ENCODE results near the gene ST6GALNAC2. TPM values are rescaled to one million over a fixed set of nuclear protein-coding genes. Genes with fewer than 3 reads are reported as not detected.

The ST6GALNAC2 gene
- total and polyA plus RNA-seq, 2 experiments from 2014 or later, result 0.31 TPM; not detected in 1

DNA sequence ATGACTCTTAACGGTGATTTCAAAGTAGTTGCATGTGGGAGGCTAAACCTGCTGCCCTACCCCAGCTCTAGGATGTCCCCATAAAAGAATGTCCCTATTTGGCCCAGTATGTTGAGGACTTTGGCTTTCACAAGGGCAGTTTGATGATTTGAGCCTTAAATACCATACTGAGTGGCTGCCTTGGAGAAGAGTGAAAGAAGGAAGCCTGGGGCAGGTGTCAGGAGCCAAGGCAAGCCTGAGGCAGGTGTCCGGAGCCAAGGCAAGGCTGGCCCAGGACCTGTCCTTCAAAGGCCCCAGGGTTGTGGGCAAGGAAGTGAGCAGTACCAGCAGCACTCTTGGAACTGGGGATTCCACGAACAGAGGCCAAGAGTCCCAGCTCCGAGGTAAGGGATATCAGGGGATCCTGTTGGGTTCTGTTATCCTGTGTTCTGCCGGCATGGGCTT, 18.6 kb downstream of the ST6GALNAC2 start:
- peaks cover 46% of the 10 kb centered on the region for H3K4me1 Mint-ChIP-seq
- Histone ChIP-seq H3K4me3 (0 out of 2 replicates have a peak overlapping the region, but pooled peaks have one; percentile 26), H3K9me2 (ENCODE audit: insufficient read depth) (no peaks in the 10 kb centered on the region), H4K20me1 (replicated peaks; ENCODE audit: insufficient read depth) (peaks cover 21% of the 10 kb centered on the region), H3F3A (replicated peaks; ENCODE audit: low read depth) (peaks cover 33% of the 10 kb centered on the region), H3K27me3 (ENCODE audit: insufficient read depth) (no peaks in the 10 kb centered on the region), H3K36me3 (ENCODE audit: insufficient read depth) (peaks cover 20% of the 10 kb centered on the region), H2AFZ (no peak overlapping the region), H3K79me2 (replicated peaks; ENCODE audit: insufficient read depth) (peaks cover 8% of the 10 kb centered on the region), H3K4me1 (ENCODE audit: insufficient read depth) (peaks cover 33% of the 10 kb centered on the region), H3K4me2 (peak overlapping the region; percentile 64; the same call in 1 of the 2 replicates), H3K27ac (ENCODE audit: low read depth) (peak overlapping the region; percentile 86)
- DNase-seq (ENCODE audit: low spot score) (no peak), ATAC-seq (peak; percentile 9; the same call in 2 of the 3 replicates)
- H3K36me3 Mint-ChIP-seq (ENCODE audit: low read depth), result peaks cover 48% of the 10 kb centered on the region
- H3K9me3 Mint-ChIP-seq, result no peaks in the 10 kb centered on the region
- TF ChIP-seq, protein P1, sequence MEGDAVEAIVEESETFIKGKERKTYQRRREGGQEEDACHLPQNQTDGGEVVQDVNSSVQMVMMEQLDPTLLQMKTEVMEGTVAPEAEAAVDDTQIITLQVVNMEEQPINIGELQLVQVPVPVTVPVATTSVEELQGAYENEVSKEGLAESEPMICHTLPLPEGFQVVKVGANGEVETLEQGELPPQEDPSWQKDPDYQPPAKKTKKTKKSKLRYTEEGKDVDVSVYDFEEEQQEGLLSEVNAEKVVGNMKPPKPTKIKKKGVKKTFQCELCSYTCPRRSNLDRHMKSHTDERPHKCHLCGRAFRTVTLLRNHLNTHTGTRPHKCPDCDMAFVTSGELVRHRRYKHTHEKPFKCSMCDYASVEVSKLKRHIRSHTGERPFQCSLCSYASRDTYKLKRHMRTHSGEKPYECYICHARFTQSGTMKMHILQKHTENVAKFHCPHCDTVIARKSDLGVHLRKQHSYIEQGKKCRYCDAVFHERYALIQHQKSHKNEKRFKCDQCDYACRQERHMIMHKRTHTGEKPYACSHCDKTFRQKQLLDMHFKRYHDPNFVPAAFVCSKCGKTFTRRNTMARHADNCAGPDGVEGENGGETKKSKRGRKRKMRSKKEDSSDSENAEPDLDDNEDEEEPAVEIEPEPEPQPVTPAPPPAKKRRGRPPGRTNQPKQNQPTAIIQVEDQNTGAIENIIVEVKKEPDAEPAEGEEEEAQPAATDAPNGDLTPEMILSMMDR (conservative IDR thresholded peaks at IDR 0.05; ENCODE audit: low read depth in 2 of 2), result no peak
- TF ChIP-seq EZH2phosphoT487 (IDR thresholded peaks at IDR 0.05; ENCODE audit: unreplicated experiment) (no peak), ZNF331 (CRISPR knock-in tag; IDR thresholded peaks at IDR 0.05; ENCODE audit: low read depth) (no peak), STAT1 (IDR thresholded peaks at IDR 0.05; ENCODE audit: unreplicated experiment) (no peak), NANOG (IDR thresholded peaks at IDR 0.05; ENCODE audit: borderline replicate concordance) (no peak), POLR2AphosphoS5 (IDR thresholded peaks at IDR 0.05; ENCODE audit: low read depth) (no peak; the same call in 1 of the 2 replicates)
- TF ChIP-seq, protein P2, sequence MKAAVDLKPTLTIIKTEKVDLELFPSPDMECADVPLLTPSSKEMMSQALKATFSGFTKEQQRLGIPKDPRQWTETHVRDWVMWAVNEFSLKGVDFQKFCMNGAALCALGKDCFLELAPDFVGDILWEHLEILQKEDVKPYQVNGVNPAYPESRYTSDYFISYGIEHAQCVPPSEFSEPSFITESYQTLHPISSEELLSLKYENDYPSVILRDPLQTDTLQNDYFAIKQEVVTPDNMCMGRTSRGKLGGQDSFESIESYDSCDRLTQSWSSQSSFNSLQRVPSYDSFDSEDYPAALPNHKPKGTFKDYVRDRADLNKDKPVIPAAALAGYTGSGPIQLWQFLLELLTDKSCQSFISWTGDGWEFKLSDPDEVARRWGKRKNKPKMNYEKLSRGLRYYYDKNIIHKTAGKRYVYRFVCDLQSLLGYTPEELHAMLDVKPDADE (IDR thresholded peaks at IDR 0.05), result no peak
- H3K27me3 Mint-ChIP-seq (ENCODE audit: insufficient read depth, low read depth, poor library complexity), result peaks cover 13% of the 10 kb centered on the region
- no peak overlapping the region for H3K4me3 Mint-ChIP-seq
- H3K27ac Mint-ChIP-seq, result no peak overlapping the region

DNA sequence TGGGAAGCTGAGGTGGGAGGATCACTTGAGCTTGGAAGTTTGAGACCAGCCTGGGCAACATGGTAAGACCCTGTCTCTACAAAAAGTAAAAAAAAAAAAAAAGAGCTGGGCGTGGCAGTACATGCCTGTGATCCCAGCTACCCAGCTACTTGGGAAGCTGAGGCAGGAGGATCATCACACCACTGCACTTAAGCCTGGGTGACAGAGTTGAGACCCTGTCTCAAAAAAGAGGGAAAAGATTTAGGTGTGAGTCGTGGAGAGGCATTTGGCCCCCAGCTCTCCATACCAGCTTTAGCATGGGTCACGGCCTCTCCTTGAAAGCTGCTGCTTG, 19.1 kb downstream of the ST6GALNAC2 start:
- Histone ChIP-seq H4K20me1 (replicated peaks; ENCODE audit: insufficient read depth) (peaks cover 25% of the 10 kb centered on the region), H3K27ac (ENCODE audit: low read depth) (peak overlapping the region; percentile 86; the same call in 1 of the 2 replicates), H2AFZ (no peak overlapping the region), H3K79me2 (replicated peaks; ENCODE audit: insufficient read depth) (peaks cover 12% of the 10 kb centered on the region), H3K9me2 (ENCODE audit: insufficient read depth) (no peaks in the 10 kb centered on the region), H3K36me3 (ENCODE audit: insufficient read depth) (peaks cover 24% of the 10 kb centered on the region), H3F3A (replicated peaks; ENCODE audit: low read depth) (peaks cover 37% of the 10 kb centered on the region), H3K4me2 (no peak overlapping the region), H3K4me3 (no peak overlapping the region), H3K27me3 (ENCODE audit: insufficient read depth) (no peaks in the 10 kb centered on the region), H3K4me1 (ENCODE audit: insufficient read depth) (peaks cover 37% of the 10 kb centered on the region)
- DNase-seq (ENCODE audit: low spot score) (no peak), ATAC-seq (no peak)
- peaks cover 13% of the 10 kb centered on the region for H3K27me3 Mint-ChIP-seq (ENCODE audit: insufficient read depth, low read depth, poor library complexity)
- H3K36me3 Mint-ChIP-seq (ENCODE audit: low read depth), result peaks cover 52% of the 10 kb centered on the region
- H3K27ac Mint-ChIP-seq, result no peak overlapping the region
- H3K4me1 Mint-ChIP-seq, result peaks cover 50% of the 10 kb centered on the region
- H3K9me3 Mint-ChIP-seq, result no peaks in the 10 kb centered on the region
- H3K4me3 Mint-ChIP-seq, result no peak overlapping the region
- TF ChIP-seq, protein P3, sequence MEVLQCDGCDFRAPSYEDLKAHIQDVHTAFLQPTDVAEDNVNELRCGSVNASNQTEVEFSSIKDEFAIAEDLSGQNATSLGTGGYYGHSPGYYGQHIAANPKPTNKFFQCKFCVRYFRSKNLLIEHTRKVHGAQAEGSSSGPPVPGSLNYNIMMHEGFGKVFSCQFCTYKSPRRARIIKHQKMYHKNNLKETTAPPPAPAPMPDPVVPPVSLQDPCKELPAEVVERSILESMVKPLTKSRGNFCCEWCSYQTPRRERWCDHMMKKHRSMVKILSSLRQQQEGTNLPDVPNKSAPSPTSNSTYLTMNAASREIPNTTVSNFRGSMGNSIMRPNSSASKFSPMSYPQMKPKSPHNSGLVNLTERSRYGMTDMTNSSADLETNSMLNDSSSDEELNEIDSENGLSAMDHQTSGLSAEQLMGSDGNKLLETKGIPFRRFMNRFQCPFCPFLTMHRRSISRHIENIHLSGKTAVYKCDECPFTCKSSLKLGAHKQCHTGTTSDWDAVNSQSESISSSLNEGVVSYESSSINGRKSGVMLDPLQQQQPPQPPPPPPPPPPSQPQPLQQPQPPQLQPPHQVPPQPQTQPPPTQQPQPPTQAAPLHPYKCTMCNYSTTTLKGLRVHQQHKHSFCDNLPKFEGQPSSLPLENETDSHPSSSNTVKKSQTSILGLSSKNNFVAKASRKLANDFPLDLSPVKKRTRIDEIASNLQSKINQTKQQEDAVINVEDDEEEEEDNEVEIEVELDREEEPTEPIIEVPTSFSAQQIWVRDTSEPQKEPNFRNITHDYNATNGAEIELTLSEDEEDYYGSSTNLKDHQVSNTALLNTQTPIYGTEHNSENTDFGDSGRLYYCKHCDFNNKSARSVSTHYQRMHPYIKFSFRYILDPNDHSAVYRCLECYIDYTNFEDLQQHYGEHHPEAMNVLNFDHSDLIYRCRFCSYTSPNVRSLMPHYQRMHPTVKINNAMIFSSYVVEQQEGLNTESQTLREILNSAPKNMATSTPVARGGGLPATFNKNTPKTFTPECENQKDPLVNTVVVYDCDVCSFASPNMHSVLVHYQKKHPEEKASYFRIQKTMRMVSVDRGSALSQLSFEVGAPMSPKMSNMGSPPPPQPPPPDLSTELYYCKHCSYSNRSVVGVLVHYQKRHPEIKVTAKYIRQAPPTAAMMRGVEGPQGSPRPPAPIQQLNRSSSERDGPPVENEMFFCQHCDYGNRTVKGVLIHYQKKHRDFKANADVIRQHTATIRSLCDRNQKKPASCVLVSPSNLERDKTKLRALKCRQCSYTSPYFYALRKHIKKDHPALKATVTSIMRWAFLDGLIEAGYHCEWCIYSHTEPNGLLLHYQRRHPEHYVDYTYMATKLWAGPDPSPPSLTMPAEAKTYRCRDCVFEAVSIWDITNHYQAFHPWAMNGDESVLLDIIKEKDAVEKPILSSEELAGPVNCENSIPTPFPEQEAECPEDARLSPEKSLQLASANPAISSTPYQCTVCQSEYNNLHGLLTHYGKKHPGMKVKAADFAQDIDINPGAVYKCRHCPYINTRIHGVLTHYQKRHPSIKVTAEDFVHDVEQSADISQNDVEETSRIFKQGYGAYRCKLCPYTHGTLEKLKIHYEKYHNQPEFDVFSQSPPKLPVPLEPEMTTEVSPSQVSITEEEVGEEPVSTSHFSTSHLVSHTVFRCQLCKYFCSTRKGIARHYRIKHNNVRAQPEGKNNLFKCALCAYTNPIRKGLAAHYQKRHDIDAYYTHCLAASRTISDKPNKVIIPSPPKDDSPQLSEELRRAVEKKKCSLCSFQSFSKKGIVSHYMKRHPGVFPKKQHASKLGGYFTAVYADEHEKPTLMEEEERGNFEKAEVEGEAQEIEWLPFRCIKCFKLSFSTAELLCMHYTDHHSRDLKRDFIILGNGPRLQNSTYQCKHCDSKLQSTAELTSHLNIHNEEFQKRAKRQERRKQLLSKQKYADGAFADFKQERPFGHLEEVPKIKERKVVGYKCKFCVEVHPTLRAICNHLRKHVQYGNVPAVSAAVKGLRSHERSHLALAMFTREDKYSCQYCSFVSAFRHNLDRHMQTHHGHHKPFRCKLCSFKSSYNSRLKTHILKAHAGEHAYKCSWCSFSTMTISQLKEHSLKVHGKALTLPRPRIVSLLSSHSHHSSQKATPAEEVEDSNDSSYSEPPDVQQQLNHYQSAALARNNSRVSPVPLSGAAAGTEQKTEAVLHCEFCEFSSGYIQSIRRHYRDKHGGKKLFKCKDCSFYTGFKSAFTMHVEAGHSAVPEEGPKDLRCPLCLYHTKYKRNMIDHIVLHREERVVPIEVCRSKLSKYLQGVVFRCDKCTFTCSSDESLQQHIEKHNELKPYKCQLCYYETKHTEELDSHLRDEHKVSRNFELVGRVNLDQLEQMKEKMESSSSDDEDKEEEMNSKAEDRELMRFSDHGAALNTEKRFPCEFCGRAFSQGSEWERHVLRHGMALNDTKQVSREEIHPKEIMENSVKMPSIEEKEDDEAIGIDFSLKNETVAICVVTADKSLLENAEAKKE (CRISPR knock-in tag; IDR thresholded peaks at IDR 0.05), result no peak
- TF ChIP-seq, protein P4, sequence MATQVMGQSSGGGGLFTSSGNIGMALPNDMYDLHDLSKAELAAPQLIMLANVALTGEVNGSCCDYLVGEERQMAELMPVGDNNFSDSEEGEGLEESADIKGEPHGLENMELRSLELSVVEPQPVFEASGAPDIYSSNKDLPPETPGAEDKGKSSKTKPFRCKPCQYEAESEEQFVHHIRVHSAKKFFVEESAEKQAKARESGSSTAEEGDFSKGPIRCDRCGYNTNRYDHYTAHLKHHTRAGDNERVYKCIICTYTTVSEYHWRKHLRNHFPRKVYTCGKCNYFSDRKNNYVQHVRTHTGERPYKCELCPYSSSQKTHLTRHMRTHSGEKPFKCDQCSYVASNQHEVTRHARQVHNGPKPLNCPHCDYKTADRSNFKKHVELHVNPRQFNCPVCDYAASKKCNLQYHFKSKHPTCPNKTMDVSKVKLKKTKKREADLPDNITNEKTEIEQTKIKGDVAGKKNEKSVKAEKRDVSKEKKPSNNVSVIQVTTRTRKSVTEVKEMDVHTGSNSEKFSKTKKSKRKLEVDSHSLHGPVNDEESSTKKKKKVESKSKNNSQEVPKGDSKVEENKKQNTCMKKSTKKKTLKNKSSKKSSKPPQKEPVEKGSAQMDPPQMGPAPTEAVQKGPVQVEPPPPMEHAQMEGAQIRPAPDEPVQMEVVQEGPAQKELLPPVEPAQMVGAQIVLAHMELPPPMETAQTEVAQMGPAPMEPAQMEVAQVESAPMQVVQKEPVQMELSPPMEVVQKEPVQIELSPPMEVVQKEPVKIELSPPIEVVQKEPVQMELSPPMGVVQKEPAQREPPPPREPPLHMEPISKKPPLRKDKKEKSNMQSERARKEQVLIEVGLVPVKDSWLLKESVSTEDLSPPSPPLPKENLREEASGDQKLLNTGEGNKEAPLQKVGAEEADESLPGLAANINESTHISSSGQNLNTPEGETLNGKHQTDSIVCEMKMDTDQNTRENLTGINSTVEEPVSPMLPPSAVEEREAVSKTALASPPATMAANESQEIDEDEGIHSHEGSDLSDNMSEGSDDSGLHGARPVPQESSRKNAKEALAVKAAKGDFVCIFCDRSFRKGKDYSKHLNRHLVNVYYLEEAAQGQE (IDR thresholded peaks at IDR 0.05; ENCODE audit: unreplicated experiment), result no peak
- TF ChIP-seq CREB1 (CRISPR knock-in tag; IDR thresholded peaks at IDR 0.05; ENCODE audit: low read depth), result no peak

Data from GM23338 (cell line).